ENCODE results near the gene LRRC7. TPM values are rescaled to one million over a fixed set of nuclear protein-coding genes. Genes with fewer than 3 reads are reported as not detected.

Gene LRRC7
- total RNA-seq, 4 donors from 2014 or later: 0.40 to 1.7 (median 0.63) TPM

DNA sequence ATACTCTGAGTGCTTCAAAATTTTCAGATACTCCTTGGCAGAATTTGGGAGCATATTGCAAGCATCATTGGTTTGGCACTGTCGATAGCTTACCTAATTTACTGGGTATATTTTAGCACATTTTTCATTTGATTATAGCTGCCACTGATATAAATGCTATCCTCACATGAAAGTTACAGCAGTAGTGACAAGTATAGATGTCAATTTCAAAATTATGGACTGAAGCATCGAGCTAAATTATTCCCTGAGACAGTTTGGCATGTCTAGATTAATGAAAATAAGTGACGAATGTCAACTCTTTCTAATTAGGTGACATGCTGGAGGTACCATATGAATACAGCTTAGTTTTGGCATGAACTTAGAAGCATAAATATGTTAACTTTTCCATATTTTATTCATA, 83.1 kb downstream of the LRRC7 start:
- H3K4me1 ChIP-seq: no peaks in the 10 kb centered on the region
- H3K9me3 ChIP-seq: no peaks in the 10 kb centered on the region
- H3K36me3 ChIP-seq: no peaks in the 10 kb centered on the region
- no peak overlapping the region for H3K27ac ChIP-seq
- H3K4me3 ChIP-seq: no peak overlapping the region
- TF ChIP-seq POLR2A (IDR thresholded peaks at IDR 0.05): no peak
- TF ChIP-seq, protein P1, sequence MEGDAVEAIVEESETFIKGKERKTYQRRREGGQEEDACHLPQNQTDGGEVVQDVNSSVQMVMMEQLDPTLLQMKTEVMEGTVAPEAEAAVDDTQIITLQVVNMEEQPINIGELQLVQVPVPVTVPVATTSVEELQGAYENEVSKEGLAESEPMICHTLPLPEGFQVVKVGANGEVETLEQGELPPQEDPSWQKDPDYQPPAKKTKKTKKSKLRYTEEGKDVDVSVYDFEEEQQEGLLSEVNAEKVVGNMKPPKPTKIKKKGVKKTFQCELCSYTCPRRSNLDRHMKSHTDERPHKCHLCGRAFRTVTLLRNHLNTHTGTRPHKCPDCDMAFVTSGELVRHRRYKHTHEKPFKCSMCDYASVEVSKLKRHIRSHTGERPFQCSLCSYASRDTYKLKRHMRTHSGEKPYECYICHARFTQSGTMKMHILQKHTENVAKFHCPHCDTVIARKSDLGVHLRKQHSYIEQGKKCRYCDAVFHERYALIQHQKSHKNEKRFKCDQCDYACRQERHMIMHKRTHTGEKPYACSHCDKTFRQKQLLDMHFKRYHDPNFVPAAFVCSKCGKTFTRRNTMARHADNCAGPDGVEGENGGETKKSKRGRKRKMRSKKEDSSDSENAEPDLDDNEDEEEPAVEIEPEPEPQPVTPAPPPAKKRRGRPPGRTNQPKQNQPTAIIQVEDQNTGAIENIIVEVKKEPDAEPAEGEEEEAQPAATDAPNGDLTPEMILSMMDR (IDR thresholded peaks at IDR 0.05): no peak
- no peak for DNase-seq
- no peaks in the 10 kb centered on the region for H3K27me3 ChIP-seq

DNA sequence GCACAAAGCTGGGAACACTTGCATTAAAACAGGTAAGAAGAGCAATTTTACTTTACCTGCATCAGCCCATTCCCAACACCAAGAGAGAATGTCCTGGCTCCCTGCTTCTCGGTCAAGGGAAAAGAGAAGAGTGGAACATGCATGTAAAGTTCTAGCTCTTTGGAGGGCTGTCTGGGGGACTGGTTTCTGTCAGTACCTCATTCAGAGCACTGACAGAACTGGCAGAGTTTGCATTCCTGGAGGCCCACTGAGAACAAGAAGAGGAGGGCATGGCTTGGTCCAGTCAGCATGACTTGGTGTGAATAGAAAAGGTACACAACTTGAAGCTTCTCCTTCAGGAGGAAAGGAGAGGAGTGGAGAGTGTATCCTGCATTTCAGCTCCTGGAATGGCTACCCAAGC, 83.9 kb downstream of the LRRC7 start:
- H3K4me1 ChIP-seq: no peaks in the 10 kb centered on the region
- H3K4me3 ChIP-seq: no peak overlapping the region

DNA sequence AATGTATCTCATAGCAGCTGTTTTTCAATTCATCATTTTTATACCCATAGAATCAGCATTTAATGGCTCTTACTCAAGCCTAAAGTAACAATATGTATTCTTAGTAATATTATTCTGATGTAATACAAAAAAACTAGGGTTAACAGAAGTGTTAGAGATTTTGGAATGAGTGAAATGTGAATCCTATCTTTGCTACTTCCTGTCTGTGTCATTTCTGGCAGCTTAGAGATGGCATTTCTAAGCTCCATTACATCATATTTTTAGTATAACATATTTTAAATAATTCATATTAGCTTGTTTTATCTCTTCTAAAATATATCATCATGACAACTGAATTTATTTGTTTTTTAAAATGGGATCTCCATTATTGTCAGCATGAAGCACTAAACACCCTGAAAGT, 90.2 kb downstream of the LRRC7 start:
- Histone ChIP-seq H3K27ac (no peak overlapping the region), H3K27me3 (no peaks in the 10 kb centered on the region), H3K4me1 (no peaks in the 10 kb centered on the region), H3K4me3 (no peak overlapping the region), H3K9me3 (no peaks in the 10 kb centered on the region), H3K36me3 (no peaks in the 10 kb centered on the region)
- no peak for TF ChIP-seq POLR2A (IDR thresholded peaks at IDR 0.05)
- TF ChIP-seq, protein P1 (IDR thresholded peaks at IDR 0.05): no peak
- DNase-seq: no peak

More for the DNA sequence above, 83.9 kb downstream of the LRRC7 start:
- TF ChIP-seq, protein P1 (IDR thresholded peaks at IDR 0.05): no peak
- no peak for TF ChIP-seq POLR2A (IDR thresholded peaks at IDR 0.05)
- DNase-seq: no peak
- no peaks in the 10 kb centered on the region for H3K36me3 ChIP-seq
- H3K27me3 ChIP-seq: no peaks in the 10 kb centered on the region
- H3K27ac ChIP-seq: no peak overlapping the region
- no peaks in the 10 kb centered on the region for H3K9me3 ChIP-seq

DNA sequence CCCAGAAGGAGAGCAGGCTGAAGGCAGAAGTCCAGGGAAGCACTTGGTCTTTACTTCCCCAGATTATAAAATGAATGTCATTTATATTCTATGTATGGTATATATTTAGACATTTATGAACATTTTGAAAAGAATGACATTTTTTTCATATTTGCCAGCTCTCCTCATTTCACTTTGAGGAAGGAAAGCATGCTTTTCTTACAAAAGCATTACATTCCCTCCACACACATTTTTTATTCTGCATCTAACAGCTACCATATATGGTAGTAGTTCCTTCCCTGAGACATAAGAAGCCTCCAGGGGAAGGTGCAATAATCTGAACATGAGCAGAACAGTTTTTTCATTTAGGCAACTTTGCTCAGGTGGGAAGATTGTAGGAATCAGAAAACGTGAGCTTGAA, 94.0 kb downstream of the LRRC7 start:
- no peak for DNase-seq
- Histone ChIP-seq H3K4me1 (no peaks in the 10 kb centered on the region), H3K4me3 (no peak overlapping the region), H3K27me3 (no peaks in the 10 kb centered on the region), H3K9me3 (no peaks in the 10 kb centered on the region), H3K36me3 (no peaks in the 10 kb centered on the region), H3K27ac (no peak overlapping the region)
- no peak for TF ChIP-seq POLR2A (IDR thresholded peaks at IDR 0.05)
- TF ChIP-seq, protein P1 (IDR thresholded peaks at IDR 0.05): no peak

DNA sequence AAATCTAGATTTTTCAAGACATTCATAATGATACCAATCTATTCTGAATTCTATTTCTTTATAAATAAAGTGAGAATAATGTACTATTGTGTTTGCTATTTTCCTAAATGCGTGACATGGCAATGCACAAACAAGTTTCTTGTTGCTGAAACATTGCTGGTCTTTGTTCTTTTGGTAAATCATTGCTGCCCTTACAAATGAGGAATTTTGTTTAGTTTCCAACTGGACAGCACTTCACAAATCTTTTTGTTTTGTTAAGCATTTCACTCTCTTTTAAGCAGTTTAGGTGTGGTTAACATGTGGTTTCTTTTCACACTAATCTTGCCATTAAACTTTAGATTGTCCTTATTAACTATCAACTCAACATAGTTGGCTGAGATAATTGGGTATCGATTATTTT, 94.6 kb downstream of the LRRC7 start:
- H3K27ac ChIP-seq: no peak overlapping the region
- H3K4me3 ChIP-seq: no peak overlapping the region
- no peaks in the 10 kb centered on the region for H3K4me1 ChIP-seq
- H3K36me3 ChIP-seq: no peaks in the 10 kb centered on the region
- TF ChIP-seq, protein P1 (IDR thresholded peaks at IDR 0.05): no peak
- TF ChIP-seq POLR2A (IDR thresholded peaks at IDR 0.05): no peak
- H3K9me3 ChIP-seq: no peaks in the 10 kb centered on the region
- DNase-seq: no peak
- H3K27me3 ChIP-seq: no peaks in the 10 kb centered on the region

DNA sequence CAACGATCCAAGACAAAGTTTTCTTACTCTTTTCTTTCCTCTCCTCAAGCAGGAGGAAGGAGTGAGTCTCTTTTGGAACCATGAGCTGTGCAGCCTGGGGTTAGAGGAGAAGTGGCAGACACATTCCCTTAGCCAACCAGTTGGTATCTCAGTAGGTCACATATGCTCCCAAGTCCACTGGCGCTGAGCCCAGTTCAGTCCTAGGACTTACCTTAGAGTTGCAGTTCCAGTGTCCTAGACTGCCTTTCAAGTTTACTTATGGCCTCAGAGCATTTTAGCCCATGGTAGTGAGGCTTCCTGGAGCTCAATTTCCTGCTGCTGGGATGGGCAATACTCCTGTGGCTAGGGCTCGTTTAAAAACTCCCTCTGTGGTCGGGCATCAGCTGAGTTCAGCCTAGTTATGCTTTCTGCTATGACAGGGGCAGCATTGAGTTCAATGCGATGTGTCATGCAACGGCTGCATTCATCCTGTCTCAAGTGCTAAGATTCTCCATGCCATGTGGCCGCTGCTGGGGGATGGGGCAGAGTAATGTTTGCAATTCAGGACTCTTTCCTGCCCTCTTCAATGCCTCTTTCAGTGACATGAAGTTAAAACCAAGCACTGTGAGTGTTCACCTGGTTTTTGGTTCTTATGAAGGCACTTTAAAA, 103.8 kb downstream of the LRRC7 start:
- TF ChIP-seq, protein P1 (IDR thresholded peaks at IDR 0.05): no peak
- TF ChIP-seq POLR2A (IDR thresholded peaks at IDR 0.05): no peak
- no peaks in the 10 kb centered on the region for H3K9me3 ChIP-seq
- no peaks in the 10 kb centered on the region for H3K36me3 ChIP-seq
- H3K27me3 ChIP-seq: no peaks in the 10 kb centered on the region
- H3K4me1 ChIP-seq: no peaks in the 10 kb centered on the region
- no peak overlapping the region for H3K27ac ChIP-seq
- no peak overlapping the region for H3K4me3 ChIP-seq
- no peak for DNase-seq
